Keratinocyte (primary cell): ENCODE data around the gene TCF23. TPM values are rescaled to one million over a fixed set of nuclear protein-coding genes. Genes with fewer than 3 reads are reported as not detected.

ENCODE experiments used
- DNase-seq: peaks from one replicate; pipeline ENCODE4 v3.0.0-alpha.2; 2011; ENCODE audit warnings: low read depth, missing footprints, low spot score
- FAIRE-seq: peaks from 2 replicates; lab custom pipeline; 2011; peaks lifted over from hg19 to GRCh38; lab: Jason Lieb, UNC
- H2AFZ ChIP-seq: 2 replicates; pipeline ENCODE4 v1.6.0; 2012; ENCODE audit warnings: low read length, control low read depth, inconsistent platforms; ENCODE audit not compliant: control insufficient read depth
- H3K27ac ChIP-seq: 2 replicates; pipeline ENCODE4 v1.5.1; 2011; ENCODE audit warnings: low read length; ENCODE audit not compliant: control insufficient read depth, insufficient read depth
- H3K27me3 ChIP-seq: 3 replicates; pipeline ENCODE4 v1.6.0; 2011; ENCODE audit warnings: low read length; ENCODE audit not compliant: control insufficient read depth, insufficient read depth; ENCODE audit errors: extremely low read depth
- H3K36me3 ChIP-seq, 2 experiments: 2 replicates in 1 of 2; 3 replicates in 1 of 2; pipeline ENCODE4 v1.5.1; 2011; ENCODE audit warnings: low read length in 2 of 2, mild to moderate bottlenecking in 1 of 2; ENCODE audit not compliant: control insufficient read depth in 2 of 2, insufficient read depth in 2 of 2; ENCODE audit errors: extremely low read depth in 1 of 2
- H3K4me1 ChIP-seq: 3 replicates; pipeline ENCODE4 v1.5.1; 2011; ENCODE audit warnings: low read length; ENCODE audit not compliant: control insufficient read depth, insufficient read depth; ENCODE audit errors: extremely low read depth
- H3K4me2 ChIP-seq: 3 replicates; pipeline ENCODE4 v1.6.0; 2011; ENCODE audit warnings: low read depth, low read length; ENCODE audit not compliant: control insufficient read depth, insufficient read depth; ENCODE audit errors: extremely low read depth
- H3K4me3 ChIP-seq, 3 experiments: fragments of 200-600 bp in 1 of 3; sonication (generic) in 1 of 3; 2 replicates in 2 of 3; 3 replicates in 1 of 3; pipeline ENCODE4 v1.5.1; 2011 to 2016; ENCODE audit warnings: low read length in 3 of 3, mild to moderate bottlenecking in 3 of 3, control low read depth in 2 of 3, inconsistent platforms in 1 of 3, low read depth in 1 of 3, mixed read lengths in 1 of 3, mixed run types in 1 of 3, moderate library complexity in 1 of 3; ENCODE audit not compliant: control insufficient read depth in 2 of 3, insufficient read depth in 2 of 3; ENCODE audit errors: extremely low read depth in 1 of 3
- H3K79me2 ChIP-seq: 2 replicates; pipeline ENCODE4 v1.6.0; 2012; ENCODE audit warnings: low read length; ENCODE audit not compliant: control insufficient read depth, insufficient read depth
- H3K9ac ChIP-seq: 3 replicates; pipeline ENCODE4 v1.6.0; 2011; ENCODE audit warnings: low read length; ENCODE audit not compliant: control insufficient read depth, insufficient read depth; ENCODE audit errors: extremely low read depth
- H3K9me1 ChIP-seq: 3 replicates; pipeline ENCODE4 v1.6.0; 2011; ENCODE audit warnings: low read length; ENCODE audit not compliant: control insufficient read depth, insufficient read depth; ENCODE audit errors: extremely low read depth
- H3K9me3 ChIP-seq: 2 replicates; pipeline ENCODE4 v1.5.1; 2012; ENCODE audit warnings: low read depth, low read length; ENCODE audit not compliant: control insufficient read depth
- H4K20me1 ChIP-seq: 3 replicates; pipeline ENCODE4 v1.6.0; 2011; ENCODE audit warnings: low read length; ENCODE audit not compliant: control insufficient read depth, insufficient read depth; ENCODE audit errors: extremely low read depth
- EZH2 ChIP-seq: IDR thresholded peaks from one replicate; pipeline ENCODE4 v1.6.1; 2012; ENCODE audit warnings: inconsistent platforms, mild to moderate bottlenecking, low read length, moderate library complexity
- dilution Hi-C: fragments of 300-500 bp; cut with MboI; formaldehyde crosslinking; loops from one replicate; pipeline ENCODE4 v1.7.0; 2020; ENCODE audit warnings: low sequenced_read_pairs; ENCODE audit not compliant: extremely low pct_ligation_motif_present
- polyA plus RNA-seq, 5 experiments: library from polyadenylated mRNA; depleted of rRNA in 3 of 5; stranded (reverse) in 3 of 5; stranded (forward) in 1 of 5; unstranded in 1 of 5; fragments of >200 nt; gene quantifications; 1 replicate in 1 of 5; 2 replicates in 3 of 5; 3 replicates in 1 of 5; pipeline versions ENCODE4 v1.2.1 to v1.2.3, GENCODE V29; 2011 to 2012; ENCODE audit warnings: missing spikeins in 2 of 5, low read depth in 1 of 5, low replicate concordance in 1 of 5
- TF ChIP-seq, protein P1 (sequence below), 3 experiments: IDR thresholded peaks in 1 of 3; conservative IDR thresholded peaks in 1 of 3; optimal IDR thresholded peaks in 1 of 3; 2 replicates in 2 of 3; 3 replicates in 1 of 3; pipeline versions ENCODE3 to v1.5.1; 2011; ENCODE audit warnings: low read length in 3 of 3, mild to moderate bottlenecking in 3 of 3, moderate library complexity in 2 of 3, control low read depth in 1 of 3, inconsistent platforms in 1 of 3; ENCODE audit not compliant: insufficient read depth in 2 of 3; ENCODE audit errors: extremely low read depth in 1 of 3

The TCF23 gene
- polyA plus RNA-seq, 1 donor (not counting 4 experiments of a cell fraction or from before 2014, with no cell fraction given), result not detected

DNA sequence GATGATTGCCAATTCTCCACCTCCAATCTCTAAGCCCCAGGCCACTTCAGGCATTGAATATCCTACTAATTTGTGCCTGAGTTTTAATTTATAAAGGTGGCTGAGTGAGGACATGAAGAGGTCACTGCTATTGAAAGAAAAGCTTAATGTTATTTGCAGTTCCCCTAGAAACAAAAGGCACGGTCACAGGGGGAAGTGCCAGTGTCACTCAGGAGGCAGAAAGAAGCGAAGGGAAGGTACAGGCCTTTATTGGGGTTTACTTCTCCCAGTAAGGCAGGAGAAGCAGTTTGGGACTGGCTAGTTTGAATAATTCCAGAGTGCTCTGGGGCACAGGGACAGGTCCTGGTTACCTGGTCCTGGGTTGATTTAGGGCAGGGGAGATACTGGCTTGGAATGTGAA, 26.9 kb upstream of the TCF23 start:
- Histone ChIP-seq H3K79me2 (no peaks in the 10 kb centered on the region), H3K36me3 (no peaks in the 10 kb centered on the region), H3K27ac (no peak overlapping the region), H3K4me3 (no peak overlapping the region), H4K20me1 (no peaks in the 10 kb centered on the region), H3K9ac (no peak overlapping the region), H3K9me3 (no peaks in the 10 kb centered on the region), H2AFZ (no peak overlapping the region), H3K9me1 (no peaks in the 10 kb centered on the region), H3K4me2 (no peak overlapping the region), H3K4me1 (peaks cover 3% of the 10 kb centered on the region), H3K27me3 (peaks cover 63% of the 10 kb centered on the region)
- dilution Hi-C loops, result no loop called here
- FAIRE-seq, result no peak
- no peak for DNase-seq
- TF ChIP-seq, protein P1, sequence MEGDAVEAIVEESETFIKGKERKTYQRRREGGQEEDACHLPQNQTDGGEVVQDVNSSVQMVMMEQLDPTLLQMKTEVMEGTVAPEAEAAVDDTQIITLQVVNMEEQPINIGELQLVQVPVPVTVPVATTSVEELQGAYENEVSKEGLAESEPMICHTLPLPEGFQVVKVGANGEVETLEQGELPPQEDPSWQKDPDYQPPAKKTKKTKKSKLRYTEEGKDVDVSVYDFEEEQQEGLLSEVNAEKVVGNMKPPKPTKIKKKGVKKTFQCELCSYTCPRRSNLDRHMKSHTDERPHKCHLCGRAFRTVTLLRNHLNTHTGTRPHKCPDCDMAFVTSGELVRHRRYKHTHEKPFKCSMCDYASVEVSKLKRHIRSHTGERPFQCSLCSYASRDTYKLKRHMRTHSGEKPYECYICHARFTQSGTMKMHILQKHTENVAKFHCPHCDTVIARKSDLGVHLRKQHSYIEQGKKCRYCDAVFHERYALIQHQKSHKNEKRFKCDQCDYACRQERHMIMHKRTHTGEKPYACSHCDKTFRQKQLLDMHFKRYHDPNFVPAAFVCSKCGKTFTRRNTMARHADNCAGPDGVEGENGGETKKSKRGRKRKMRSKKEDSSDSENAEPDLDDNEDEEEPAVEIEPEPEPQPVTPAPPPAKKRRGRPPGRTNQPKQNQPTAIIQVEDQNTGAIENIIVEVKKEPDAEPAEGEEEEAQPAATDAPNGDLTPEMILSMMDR (optimal IDR thresholded peaks at IDR 0.05 in 1 of 3, IDR thresholded peaks at IDR 0.05 in 1 of 3, conservative IDR thresholded peaks at IDR 0.05 in 1 of 3; ENCODE audit: extremely low read depth in 1 of 3, insufficient read depth in 2 of 3, low read length in 3 of 3), result no peak
- TF ChIP-seq EZH2, result no peak

DNA sequence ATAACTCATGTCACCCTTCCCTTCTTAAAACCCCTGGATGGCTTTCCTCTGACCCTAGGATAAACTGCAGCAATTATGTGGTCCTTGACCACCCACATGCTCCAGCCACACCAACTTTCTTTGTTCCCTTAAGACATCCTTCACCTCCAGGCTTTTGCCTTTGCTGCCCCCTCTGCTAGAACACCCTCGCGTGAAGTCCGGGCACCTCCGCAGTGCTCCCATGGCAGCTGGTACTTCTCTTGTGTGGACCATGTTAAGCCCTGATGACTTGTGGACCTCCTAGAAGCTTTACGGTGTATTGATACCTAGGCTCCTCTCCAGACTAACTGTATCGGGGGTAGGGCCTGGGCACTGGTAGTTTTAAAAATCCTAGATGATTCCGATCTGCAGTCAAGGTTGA, 26.0 kb upstream of the TCF23 start:
- no peaks in the 10 kb centered on the region for H3K36me3 ChIP-seq
- FAIRE-seq (no peak), DNase-seq (no peak)
- no peak overlapping the region for H3K9ac ChIP-seq
- peaks cover 3% of the 10 kb centered on the region for H3K4me1 ChIP-seq
- no peaks in the 10 kb centered on the region for H4K20me1 ChIP-seq
- H3K27me3 ChIP-seq, result peaks cover 56% of the 10 kb centered on the region
- no peaks in the 10 kb centered on the region for H3K9me3 ChIP-seq
- TF ChIP-seq EZH2, result no peak
- TF ChIP-seq, protein P1 (optimal IDR thresholded peaks at IDR 0.05 in 1 of 3, IDR thresholded peaks at IDR 0.05 in 1 of 3, conservative IDR thresholded peaks at IDR 0.05 in 1 of 3; ENCODE audit: extremely low read depth in 1 of 3, insufficient read depth in 2 of 3, low read length in 3 of 3), result no peak
- no peak overlapping the region for H3K27ac ChIP-seq
- H2AFZ ChIP-seq, result no peak overlapping the region
- no peaks in the 10 kb centered on the region for H3K79me2 ChIP-seq
- dilution Hi-C loops, result no loop called here
- no peak overlapping the region for H3K4me3 ChIP-seq
- H3K9me1 ChIP-seq, result no peaks in the 10 kb centered on the region
- no peak overlapping the region for H3K4me2 ChIP-seq
